ENCODE data around the gene FBXL19. TPM values are rescaled to one million over a fixed set of nuclear protein-coding genes. Genes with fewer than 3 reads are reported as not detected.

FBXL19 gene
- total and polyA plus RNA-seq, 8 donors, result 3.8 to 26.8 (median 6.7) TPM

DNA sequence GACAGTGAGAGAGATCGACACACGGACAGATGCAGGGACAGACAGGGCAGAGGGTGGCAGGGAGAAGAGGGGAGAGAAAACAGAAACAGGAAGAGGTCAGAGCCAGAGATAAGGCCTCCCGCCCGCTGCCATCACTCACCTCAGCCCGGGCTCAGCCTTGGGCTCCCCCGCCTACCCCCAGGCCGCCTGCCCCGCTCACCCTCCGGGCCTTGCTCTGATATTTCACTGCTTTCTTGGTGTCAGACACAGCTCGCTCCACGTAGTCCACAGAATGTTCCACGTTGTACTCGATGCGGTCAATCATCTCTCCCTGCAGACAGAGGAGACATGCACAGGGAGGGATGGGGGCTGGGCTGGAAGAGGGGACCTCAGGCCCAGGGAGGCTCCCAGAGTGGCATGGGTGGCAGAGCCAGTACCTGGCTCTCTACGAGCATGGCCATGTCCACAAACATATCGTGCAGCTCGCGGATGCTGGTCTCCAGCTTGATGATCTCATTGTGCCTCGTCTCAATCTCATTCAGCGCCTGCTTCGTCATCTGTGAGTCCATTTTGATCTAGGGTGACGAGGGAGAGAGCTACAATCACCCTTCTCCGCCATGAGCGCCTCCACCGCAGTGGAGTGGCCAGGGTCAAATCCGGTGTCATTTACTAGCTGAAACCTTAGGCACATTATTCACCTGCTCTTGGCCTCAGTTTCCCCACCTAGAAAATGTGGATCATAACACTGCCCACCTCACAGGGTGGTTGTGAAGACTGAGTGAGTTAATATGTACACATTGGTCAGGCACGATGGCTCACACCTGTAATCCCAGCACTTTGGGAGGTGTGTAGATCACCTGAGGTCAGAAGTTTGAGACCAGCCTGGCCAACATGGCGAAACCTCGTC lies 69.8 kb downstream of the FBXL19 start:
- DNase-seq (no peak), FAIRE-seq (no peak), ATAC-seq (no peak)
- Histone ChIP-seq H3K27me3 (no peaks in the 10 kb centered on the region), H3K36me3 (no peaks in the 10 kb centered on the region), H3K9me3 (no peaks in the 10 kb centered on the region), H3K4me1 (peaks cover 3 to 4% (median 3%) of the 10 kb centered on the region in 3 donors), H3K27ac (no peak overlapping the region), H3K4me3 (no peak overlapping the region)
- intact Hi-C loops (cut with DNase I), result no loop called here
- 74 to 79% methylated on average over 29 of the region's 29 CpGs for WGBS, 2 donors
- TF ChIP-seq, protein P1, sequence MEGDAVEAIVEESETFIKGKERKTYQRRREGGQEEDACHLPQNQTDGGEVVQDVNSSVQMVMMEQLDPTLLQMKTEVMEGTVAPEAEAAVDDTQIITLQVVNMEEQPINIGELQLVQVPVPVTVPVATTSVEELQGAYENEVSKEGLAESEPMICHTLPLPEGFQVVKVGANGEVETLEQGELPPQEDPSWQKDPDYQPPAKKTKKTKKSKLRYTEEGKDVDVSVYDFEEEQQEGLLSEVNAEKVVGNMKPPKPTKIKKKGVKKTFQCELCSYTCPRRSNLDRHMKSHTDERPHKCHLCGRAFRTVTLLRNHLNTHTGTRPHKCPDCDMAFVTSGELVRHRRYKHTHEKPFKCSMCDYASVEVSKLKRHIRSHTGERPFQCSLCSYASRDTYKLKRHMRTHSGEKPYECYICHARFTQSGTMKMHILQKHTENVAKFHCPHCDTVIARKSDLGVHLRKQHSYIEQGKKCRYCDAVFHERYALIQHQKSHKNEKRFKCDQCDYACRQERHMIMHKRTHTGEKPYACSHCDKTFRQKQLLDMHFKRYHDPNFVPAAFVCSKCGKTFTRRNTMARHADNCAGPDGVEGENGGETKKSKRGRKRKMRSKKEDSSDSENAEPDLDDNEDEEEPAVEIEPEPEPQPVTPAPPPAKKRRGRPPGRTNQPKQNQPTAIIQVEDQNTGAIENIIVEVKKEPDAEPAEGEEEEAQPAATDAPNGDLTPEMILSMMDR (IDR thresholded peaks at IDR 0.05), result no peak

DNA sequence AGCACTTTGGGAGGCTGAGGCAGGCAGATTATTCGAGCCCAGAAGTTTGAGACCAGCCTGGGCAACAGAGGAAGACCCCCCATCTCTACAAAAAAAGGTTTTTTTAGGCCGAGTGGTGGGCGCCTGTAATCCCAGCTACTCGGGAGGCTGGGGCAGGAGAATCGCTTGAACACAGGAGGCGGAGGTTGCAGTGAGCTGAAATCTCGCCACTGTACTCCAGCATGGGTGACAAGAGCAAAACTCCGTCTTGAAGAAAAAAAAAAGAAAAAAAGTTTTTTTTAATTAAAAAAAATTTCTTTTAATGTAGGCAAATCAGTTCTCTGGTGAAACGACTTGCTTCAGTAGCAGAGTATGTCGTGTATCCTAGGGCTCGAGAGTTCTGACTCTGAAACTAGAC lies 72.6 kb downstream of the FBXL19 start:
- 80 to 81% methylated on average over 11 of the region's 11 CpGs for WGBS, 2 donors
- Histone ChIP-seq H3K27ac (peak overlapping the region in 2 of 4 donors; percentile 60 to 63), H3K4me3 (no peak overlapping the region), H3K9me3 (no peaks in the 10 kb centered on the region), H3K27me3 (no peaks in the 10 kb centered on the region), H3K36me3 (no peaks in the 10 kb centered on the region), H3K4me1 (peaks cover 3 to 4% (median 3%) of the 10 kb centered on the region in 3 donors)
- FAIRE-seq, result no peak
- DNase-seq, result no peak
- intact Hi-C loops (cut with DNase I), result no loop called here
- ATAC-seq, result no peak
- TF ChIP-seq, protein P1 (IDR thresholded peaks at IDR 0.05), result no peak

DNA sequence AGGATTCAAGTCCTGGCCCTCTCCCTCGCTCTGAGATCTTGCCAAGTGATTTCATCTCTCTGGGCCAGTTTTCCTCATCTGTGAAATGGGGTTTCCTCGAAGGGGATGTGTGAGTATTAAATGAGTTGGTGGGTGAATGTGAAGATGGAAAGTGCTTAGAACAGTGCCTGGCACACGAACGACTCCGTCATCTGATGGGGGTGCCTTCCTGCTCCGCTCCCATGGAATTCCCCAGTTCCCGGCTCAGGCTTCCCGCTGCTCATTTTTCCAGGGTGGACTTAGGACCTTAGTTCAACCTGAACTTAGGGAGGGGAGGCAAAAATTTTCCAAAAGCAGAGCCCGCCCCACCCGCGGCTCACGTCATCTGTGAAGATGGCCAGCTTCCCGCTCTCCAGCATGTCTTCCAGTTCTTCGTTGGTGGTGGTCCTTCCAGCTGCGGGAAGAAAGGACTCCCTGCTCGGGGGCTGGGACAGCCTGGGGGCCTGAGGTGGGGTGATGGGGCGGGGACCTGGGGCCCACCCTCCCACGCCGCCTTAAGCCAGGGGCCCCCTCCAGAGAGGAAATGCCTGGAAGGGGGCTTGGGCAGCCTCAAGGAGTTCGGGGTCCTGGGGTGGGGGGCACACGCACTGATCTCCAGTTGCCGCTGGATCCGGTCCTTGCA lies 73.1 kb downstream of the FBXL19 start:
- H3K4me1 ChIP-seq, result peaks cover 3 to 4% (median 3%) of the 10 kb centered on the region in 3 donors
- FAIRE-seq (no peak), ATAC-seq (peak; percentile 7 to 43 (median 20)), DNase-seq (peak in 1 of 6 donors; percentile 46)
- H3K9me3 ChIP-seq, result no peaks in the 10 kb centered on the region
- TF ChIP-seq, protein P1 (IDR thresholded peaks at IDR 0.05), result no peak
- H3K27me3 ChIP-seq, result no peaks in the 10 kb centered on the region
- H3K27ac ChIP-seq, result peak overlapping the region in 2 of 4 donors; percentile 60 to 63
- intact Hi-C loops (cut with DNase I), result no loop called here
- H3K36me3 ChIP-seq, result no peaks in the 10 kb centered on the region
- 18 to 19% methylated on average over 23 of the region's 23 CpGs for WGBS, 2 donors
- peak overlapping the region; percentile 12 to 53 (median 31) for H3K4me3 ChIP-seq

DNA sequence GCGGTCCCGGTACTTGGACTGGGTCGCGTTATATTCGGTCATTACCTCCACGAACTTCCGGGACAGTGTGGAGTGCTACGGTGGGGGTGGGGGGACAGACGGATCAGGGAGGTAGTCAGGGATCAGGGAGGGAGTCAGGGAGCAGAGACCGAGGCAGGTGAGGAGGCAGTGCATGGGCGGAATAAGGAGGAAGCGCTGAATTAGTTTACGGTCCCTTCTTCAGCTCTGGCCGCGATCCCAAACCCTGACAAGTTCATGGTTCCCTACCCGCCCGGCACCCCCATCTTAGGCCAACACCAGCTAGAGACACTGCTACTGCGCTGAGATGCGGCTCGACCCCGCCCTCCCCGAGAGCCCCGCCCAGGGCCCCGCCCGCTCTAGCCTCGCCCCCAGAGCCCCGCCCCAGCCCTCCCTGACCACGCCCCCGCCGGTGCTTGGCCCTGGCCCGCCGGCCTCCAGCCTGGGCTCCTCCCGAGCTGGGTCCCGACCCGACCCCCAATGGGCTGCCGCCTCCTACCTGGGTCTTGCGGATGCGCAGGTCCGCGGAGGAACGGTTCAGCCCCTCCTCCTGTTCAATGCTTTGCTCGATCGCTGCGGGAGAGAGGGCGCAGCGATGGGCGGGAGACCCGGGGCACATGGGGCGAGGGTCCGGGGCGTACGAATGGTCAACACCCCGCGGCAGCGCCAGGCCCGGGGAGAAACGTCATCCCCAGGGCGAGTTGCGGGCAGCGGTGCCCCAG lies 73.8 kb downstream of the FBXL19 start:
- Histone ChIP-seq H3K9me3 (no peaks in the 10 kb centered on the region), H3K4me3 (peak overlapping the region; percentile 19 to 53 (median 36)), H3K4me1 (peaks cover 3 to 4% (median 3%) of the 10 kb centered on the region in 3 donors), H3K27me3 (no peaks in the 10 kb centered on the region), H3K36me3 (no peaks in the 10 kb centered on the region), H3K27ac (peak overlapping the region in 2 of 4 donors; percentile 60 to 63)
- TF ChIP-seq, protein P1 (IDR thresholded peaks at IDR 0.05), result no peak
- 2 to 4% methylated on average over 53 to 60 of the region's 60 CpGs for WGBS, 2 donors
- intact Hi-C loops (cut with DNase I), result no loop called here
- FAIRE-seq, result no peak
- DNase-seq, result peak; percentile 75 to 95 (median 86)
- peak; percentile 91 to 96 (median 96) for ATAC-seq

Data from pancreas (tissue), 10 donors.